ENCODE measurements around the gene NHLH1. TPM values are rescaled to one million over a fixed set of nuclear protein-coding genes. Genes with fewer than 3 reads are reported as not detected.

NHLH1 gene
- total RNA-seq, 1 experiment from 2014 or later, result 0.70 TPM

DNA sequence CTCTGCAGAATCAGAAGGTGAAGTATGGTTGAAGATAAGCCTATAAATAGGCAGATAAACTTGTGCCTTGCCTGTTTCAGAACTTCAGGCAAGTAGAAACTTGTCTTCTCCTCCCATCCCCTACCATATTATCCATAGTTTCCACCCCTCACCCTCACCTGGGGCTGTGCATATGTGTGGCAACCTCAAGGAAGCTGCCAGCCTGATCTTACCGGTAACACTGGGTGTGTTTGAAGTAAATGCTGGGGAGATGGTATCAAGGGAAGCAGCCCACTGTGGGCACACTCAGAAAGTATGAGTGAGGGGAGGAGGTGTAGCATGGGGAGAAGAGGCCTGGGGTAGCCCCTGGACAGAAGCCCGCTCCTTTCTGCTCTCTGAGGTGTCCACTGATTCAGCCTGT, 48.0 kb downstream of the NHLH1 start (continued):
- TF ChIP-seq, protein P1, sequence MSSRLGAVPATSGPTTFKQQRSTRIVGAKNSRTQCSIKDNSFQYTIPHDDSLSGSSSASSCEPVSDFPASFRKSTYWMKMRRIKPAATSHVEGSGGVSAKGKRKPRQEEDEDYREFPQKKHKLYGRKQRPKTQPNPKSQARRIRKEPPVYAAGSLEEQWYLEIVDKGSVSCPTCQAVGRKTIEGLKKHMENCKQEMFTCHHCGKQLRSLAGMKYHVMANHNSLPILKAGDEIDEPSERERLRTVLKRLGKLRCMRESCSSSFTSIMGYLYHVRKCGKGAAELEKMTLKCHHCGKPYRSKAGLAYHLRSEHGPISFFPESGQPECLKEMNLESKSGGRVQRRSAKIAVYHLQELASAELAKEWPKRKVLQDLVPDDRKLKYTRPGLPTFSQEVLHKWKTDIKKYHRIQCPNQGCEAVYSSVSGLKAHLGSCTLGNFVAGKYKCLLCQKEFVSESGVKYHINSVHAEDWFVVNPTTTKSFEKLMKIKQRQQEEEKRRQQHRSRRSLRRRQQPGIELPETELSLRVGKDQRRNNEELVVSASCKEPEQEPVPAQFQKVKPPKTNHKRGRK (CRISPR knock-in tag; IDR thresholded peaks at IDR 0.05; ENCODE audit: borderline replicate concordance), result no peak
- TF ChIP-seq TCF7 (CRISPR knock-in tag; IDR thresholded peaks at IDR 0.05; ENCODE audit: low read depth) (no peak), FOXK1 (CRISPR knock-in tag; IDR thresholded peaks at IDR 0.05) (no peak), CREB1 (CRISPR knock-in tag; IDR thresholded peaks at IDR 0.05) (no peak), HMGA2 (CRISPR knock-in tag; IDR thresholded peaks at IDR 0.05) (no peak), NFATC4 (CRISPR knock-in tag; IDR thresholded peaks at IDR 0.05) (no peak)
- TF ChIP-seq, protein P2, sequence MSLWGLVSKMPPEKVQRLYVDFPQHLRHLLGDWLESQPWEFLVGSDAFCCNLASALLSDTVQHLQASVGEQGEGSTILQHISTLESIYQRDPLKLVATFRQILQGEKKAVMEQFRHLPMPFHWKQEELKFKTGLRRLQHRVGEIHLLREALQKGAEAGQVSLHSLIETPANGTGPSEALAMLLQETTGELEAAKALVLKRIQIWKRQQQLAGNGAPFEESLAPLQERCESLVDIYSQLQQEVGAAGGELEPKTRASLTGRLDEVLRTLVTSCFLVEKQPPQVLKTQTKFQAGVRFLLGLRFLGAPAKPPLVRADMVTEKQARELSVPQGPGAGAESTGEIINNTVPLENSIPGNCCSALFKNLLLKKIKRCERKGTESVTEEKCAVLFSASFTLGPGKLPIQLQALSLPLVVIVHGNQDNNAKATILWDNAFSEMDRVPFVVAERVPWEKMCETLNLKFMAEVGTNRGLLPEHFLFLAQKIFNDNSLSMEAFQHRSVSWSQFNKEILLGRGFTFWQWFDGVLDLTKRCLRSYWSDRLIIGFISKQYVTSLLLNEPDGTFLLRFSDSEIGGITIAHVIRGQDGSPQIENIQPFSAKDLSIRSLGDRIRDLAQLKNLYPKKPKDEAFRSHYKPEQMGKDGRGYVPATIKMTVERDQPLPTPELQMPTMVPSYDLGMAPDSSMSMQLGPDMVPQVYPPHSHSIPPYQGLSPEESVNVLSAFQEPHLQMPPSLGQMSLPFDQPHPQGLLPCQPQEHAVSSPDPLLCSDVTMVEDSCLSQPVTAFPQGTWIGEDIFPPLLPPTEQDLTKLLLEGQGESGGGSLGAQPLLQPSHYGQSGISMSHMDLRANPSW (CRISPR knock-in tag; conservative IDR thresholded peaks at IDR 0.05; ENCODE audit: low read depth), result no peak

DNA sequence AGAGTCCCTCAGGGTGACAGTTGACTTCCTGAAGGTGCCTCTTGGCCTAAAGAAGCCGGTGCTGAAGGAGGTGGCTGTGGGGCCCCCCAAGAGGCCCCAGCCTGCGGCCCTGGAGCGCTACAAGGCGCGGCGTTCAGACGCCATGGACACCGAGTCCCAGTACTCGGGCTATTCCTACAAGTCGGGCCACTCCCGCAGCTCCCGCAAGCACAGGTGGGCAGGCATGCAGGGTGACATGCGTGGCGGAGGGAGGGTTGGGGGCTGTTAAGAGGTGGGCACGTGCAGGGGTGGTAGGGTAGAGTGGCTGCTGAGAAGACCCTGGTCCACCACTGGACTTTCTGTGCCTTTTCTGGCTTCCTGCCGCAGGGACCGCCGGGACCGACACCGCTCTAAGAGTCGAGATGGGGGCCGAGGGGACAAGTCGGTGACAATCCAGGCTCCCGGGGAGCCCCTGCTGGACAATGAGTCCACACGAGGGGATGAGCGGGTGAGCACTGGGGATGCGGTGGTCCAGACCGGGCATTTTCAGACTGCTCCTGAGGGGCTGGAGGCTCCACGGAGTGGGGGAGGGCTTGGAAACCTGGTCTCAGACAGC, 48.9 kb downstream of the NHLH1 start:
- no peak for DNase-seq (ENCODE audit: low spot score)
- TF ChIP-seq ETV6 (CRISPR knock-in tag; IDR thresholded peaks at IDR 0.05) (no peak), TEAD1 (CRISPR knock-in tag; IDR thresholded peaks at IDR 0.05) (no peak), PRRX2 (CRISPR knock-in tag; IDR thresholded peaks at IDR 0.05) (no peak), ATF1 (CRISPR knock-in tag; IDR thresholded peaks at IDR 0.05) (no peak), JAZF1 (CRISPR knock-in tag; IDR thresholded peaks at IDR 0.05) (no peak), CBFB (CRISPR knock-in tag; IDR thresholded peaks at IDR 0.05; ENCODE audit: low read depth) (no peak), ZNF138 (CRISPR knock-in tag; conservative IDR thresholded peaks at IDR 0.05) (no peak), RORB (CRISPR knock-in tag; IDR thresholded peaks at IDR 0.05) (no peak), SP1 (CRISPR knock-in tag; conservative IDR thresholded peaks at IDR 0.05) (no peak), ZNF317 (CRISPR knock-in tag; IDR thresholded peaks at IDR 0.05; ENCODE audit: borderline replicate concordance, low read depth) (no peak), TCF7 (CRISPR knock-in tag; IDR thresholded peaks at IDR 0.05; ENCODE audit: low read depth) (no peak), JUN (CRISPR knock-in tag; IDR thresholded peaks at IDR 0.05) (no peak)
- TF ChIP-seq, protein P3, sequence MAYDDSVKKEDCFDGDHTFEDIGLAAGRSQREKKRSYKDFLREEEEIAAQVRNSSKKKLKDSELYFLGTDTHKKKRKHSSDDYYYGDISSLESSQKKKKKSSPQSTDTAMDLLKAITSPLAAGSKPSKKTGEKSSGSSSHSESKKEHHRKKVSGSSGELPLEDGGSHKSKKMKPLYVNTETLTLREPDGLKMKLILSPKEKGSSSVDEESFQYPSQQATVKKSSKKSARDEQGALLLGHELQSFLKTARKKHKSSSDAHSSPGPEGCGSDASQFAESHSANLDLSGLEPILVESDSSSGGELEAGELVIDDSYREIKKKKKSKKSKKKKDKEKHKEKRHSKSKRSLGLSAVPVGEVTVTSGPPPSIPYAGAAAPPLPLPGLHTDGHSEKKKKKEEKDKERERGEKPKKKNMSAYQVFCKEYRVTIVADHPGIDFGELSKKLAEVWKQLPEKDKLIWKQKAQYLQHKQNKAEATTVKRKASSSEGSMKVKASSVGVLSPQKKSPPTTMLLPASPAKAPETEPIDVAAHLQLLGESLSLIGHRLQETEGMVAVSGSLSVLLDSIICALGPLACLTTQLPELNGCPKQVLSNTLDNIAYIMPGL (CRISPR knock-in tag; IDR thresholded peaks at IDR 0.05), result no peak
- TF ChIP-seq, protein P4, sequence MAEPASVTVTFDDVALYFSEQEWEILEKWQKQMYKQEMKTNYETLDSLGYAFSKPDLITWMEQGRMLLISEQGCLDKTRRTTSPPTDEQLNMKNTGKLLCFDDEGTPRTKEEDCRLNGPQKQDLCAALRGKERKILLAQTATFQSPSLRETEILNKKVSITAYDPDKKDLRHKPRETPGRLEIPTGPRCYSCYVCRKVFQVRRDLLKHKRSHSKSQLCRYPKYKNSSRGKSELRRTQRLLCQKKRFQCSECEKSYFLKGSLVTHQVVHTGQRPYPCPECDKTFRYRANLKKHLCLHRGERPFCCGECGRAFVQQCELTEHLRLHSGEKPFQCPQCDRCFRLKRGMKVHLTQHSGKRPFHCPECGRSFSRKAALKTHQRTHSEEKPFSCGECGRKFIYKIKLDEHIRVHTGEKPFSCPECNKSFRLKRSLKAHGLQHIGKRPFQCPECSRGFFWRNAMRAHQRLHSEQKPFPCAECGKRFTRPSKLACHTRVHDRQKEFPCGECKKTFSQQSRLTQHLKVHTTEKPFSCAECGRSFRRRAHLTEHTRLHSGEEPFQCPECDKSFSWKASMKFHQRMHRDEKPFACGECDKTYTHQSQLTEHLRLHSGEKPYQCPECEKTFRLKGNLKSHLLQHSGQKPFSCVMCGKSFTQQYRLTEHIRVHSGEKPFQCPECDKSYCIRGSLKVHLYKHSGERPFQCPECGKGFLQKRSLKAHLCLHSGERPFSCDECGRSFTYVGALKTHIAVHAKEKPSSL (CRISPR knock-in tag; conservative IDR thresholded peaks at IDR 0.05), result no peak
- TF ChIP-seq, protein P5, sequence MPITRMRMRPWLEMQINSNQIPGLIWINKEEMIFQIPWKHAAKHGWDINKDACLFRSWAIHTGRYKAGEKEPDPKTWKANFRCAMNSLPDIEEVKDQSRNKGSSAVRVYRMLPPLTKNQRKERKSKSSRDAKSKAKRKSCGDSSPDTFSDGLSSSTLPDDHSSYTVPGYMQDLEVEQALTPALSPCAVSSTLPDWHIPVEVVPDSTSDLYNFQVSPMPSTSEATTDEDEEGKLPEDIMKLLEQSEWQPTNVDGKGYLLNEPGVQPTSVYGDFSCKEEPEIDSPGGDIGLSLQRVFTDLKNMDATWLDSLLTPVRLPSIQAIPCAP (CRISPR knock-in tag; IDR thresholded peaks at IDR 0.05), result no peak
- TF ChIP-seq, protein P6, sequence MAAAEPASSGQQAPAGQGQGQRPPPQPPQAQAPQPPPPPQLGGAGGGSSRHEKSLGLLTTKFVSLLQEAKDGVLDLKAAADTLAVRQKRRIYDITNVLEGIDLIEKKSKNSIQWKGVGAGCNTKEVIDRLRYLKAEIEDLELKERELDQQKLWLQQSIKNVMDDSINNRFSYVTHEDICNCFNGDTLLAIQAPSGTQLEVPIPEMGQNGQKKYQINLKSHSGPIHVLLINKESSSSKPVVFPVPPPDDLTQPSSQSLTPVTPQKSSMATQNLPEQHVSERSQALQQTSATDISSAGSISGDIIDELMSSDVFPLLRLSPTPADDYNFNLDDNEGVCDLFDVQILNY (CRISPR knock-in tag; IDR thresholded peaks at IDR 0.05), result no peak
- TF ChIP-seq, protein P1 (CRISPR knock-in tag; IDR thresholded peaks at IDR 0.05; ENCODE audit: borderline replicate concordance), result no peak
- TF ChIP-seq, protein P7, sequence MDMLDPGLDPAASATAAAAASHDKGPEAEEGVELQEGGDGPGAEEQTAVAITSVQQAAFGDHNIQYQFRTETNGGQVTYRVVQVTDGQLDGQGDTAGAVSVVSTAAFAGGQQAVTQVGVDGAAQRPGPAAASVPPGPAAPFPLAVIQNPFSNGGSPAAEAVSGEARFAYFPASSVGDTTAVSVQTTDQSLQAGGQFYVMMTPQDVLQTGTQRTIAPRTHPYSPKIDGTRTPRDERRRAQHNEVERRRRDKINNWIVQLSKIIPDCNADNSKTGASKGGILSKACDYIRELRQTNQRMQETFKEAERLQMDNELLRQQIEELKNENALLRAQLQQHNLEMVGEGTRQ (CRISPR knock-in tag; IDR thresholded peaks at IDR 0.05), result no peak
- H3K9me3 Mint-ChIP-seq, result no peaks in the 10 kb centered on the region
- H3K4me3 Mint-ChIP-seq, result no peak overlapping the region
- peaks cover 26% of the 10 kb centered on the region for H3K4me1 Mint-ChIP-seq
- ChIA-PET POLR2A (no interaction called here), CTCF (interaction anchor here (0.6 to 2.3 kb wide), 20 partner anchors 8 to 320 kb away, joined by 3 to 31 read pairs (median 5); partner anchors contain the start of genes IGSF8, NHLH1 and VANGL2)
- ATAC-seq, result no peak
- H3K27me3 Mint-ChIP-seq (ENCODE audit: low read depth), result no peaks in the 10 kb centered on the region
- no peak overlapping the region for H3K27ac Mint-ChIP-seq
- H3K36me3 Mint-ChIP-seq, result peaks cover 24% of the 10 kb centered on the region

Data from WTC11 (cell line).